ENCODE data around the gene CFAP20DC. TPM values are rescaled to one million over a fixed set of nuclear protein-coding genes. Genes with fewer than 3 reads are reported as not detected.

Gene CFAP20DC
- total and polyA plus RNA-seq, 2 of the 8 experiments (the other 6 are each of a cell fraction or from before 2014, with no cell fraction given) = 2.2 to 2.8 TPM

- Histone ChIP-seq H2AFZ (ENCODE audit: low read length) (no peak overlapping the region), H3K23me2 (ENCODE audit: low read depth, low read length) (no peaks in the 10 kb centered on the region), H3K4me1 (replicated peaks in 1 of 4; ENCODE audit: control insufficient read depth in 3 of 4, insufficient read depth in 4 of 4, low read length in 3 of 4) (no peaks in the 10 kb centered on the region), H4K8ac (ENCODE audit: extremely low read depth, insufficient read depth, low read length) (no peak overlapping the region), H3K56ac (replicated peaks; ENCODE audit: insufficient read length, low read depth, low read length) (no peak overlapping the region), H2BK20ac (ENCODE audit: low read length) (no peak overlapping the region), H3K4me2 (ENCODE audit: insufficient read depth in 1 of 2, low read depth in 2 of 2, low read length in 2 of 2) (no peak overlapping the region), H3K36me3 (ENCODE audit: control insufficient read depth in 2 of 4, insufficient read depth in 4 of 4, low read length in 3 of 4) (no peaks in the 10 kb centered on the region), H3K27me3 (replicated peaks in 1 of 4; ENCODE audit: control insufficient read depth in 3 of 4, extremely low read depth in 1 of 4, insufficient read depth in 3 of 4, low read length in 3 of 4) (no peaks in the 10 kb centered on the region), H4K5ac (ENCODE audit: insufficient read length, low read depth, low read length) (no peak overlapping the region), H3K4ac (replicated peaks; ENCODE audit: insufficient read length, low read depth, low read length) (no peak overlapping the region), H3K9ac (replicated peaks in 1 of 4; ENCODE audit: extremely low read depth in 1 of 4, low read depth in 3 of 4, low read length in 3 of 4) (no peak overlapping the region), H3K9me3 (ENCODE audit: insufficient read depth in 2 of 2, low read depth in 1 of 2, low read length in 1 of 2) (no peaks in the 10 kb centered on the region), H2BK120ac (replicated peaks; ENCODE audit: low read depth, low read length) (no peak overlapping the region), H3K4me3 (ENCODE audit: extremely low read depth in 1 of 4, insufficient read depth in 2 of 4, low read depth in 3 of 4, low read length in 4 of 4) (no peak overlapping the region), H2BK12ac (ENCODE audit: low read depth, low read length) (no peak overlapping the region), H4K20me1 (replicated peaks in 1 of 2; ENCODE audit: control insufficient read depth in 1 of 2, insufficient read depth in 2 of 2, low read length in 2 of 2) (no peaks in the 10 kb centered on the region), H2BK5ac (ENCODE audit: low read depth, low read length) (no peak overlapping the region), H3K79me2 (ENCODE audit: control insufficient read depth in 1 of 2, insufficient read depth in 2 of 2, low read length in 2 of 2) (no peaks in the 10 kb centered on the region), H3K18ac (ENCODE audit: extremely low read depth, low read length) (no peak overlapping the region), H3K23ac (ENCODE audit: insufficient read length) (no peak overlapping the region), H3K27ac (ENCODE audit: low read depth, low read length) (no peak overlapping the region), H2AK5ac (ENCODE audit: low read depth, low read length) (no peak overlapping the region), H3K14ac (ENCODE audit: insufficient read length) (no peak overlapping the region), H3K79me1 (ENCODE audit: low read depth, low read length) (no peaks in the 10 kb centered on the region), H4K91ac (replicated peaks; ENCODE audit: insufficient read length, low read length) (no peak overlapping the region), H2BK15ac (ENCODE audit: low read length) (no peak overlapping the region)
- POLR2A ChIA-PET (ENCODE audit: partially characterized antibody) = no interaction called here
- WGBS, 2 experiments (ENCODE audit: extremely low coverage in 1 of 2, insufficient coverage in 1 of 2, insufficient read length in 1 of 2, insufficient replicate concordance in 2 of 2, low coverage in 1 of 2, low lambda C conversion rate in 2 of 2, missing lambda C conversion rate in 1 of 2) = 82% methylated on average over 2 of the region's 2 CpGs; no CpG with 5 or more reads in 1 of the 2 experiments
- DNase-seq (ENCODE audit: low read depth in 1 of 2, low spot score in 2 of 2) = no peak
- CTCF ChIA-PET (ENCODE audit: partially characterized antibody) = no interaction called here
- no peak for FAIRE-seq
- TF ChIP-seq CBX8 (IDR thresholded peaks at IDR 0.05; ENCODE audit: borderline replicate concordance, low read depth, low read length) = no peak
- no peak for TF ChIP-seq SRF (IDR thresholded peaks at IDR 0.05; ENCODE audit: low read depth, low read length)
- TF ChIP-seq EZH2 (IDR thresholded peaks at IDR 0.05; ENCODE audit: low read depth, low read length, severe bottlenecking) = no peak
- no peak for TF ChIP-seq ASH2L (IDR thresholded peaks at IDR 0.05; ENCODE audit: low read length)
- TF ChIP-seq SP4 (IDR thresholded peaks at IDR 0.05; ENCODE audit: low read length) = no peak
- TF ChIP-seq E2F6 (IDR thresholded peaks at IDR 0.05) = no peak
- no peak for TF ChIP-seq PHF8 (conservative IDR thresholded peaks at IDR 0.05; ENCODE audit: low read depth, low read length)
- TF ChIP-seq RAD21 (IDR thresholded peaks at IDR 0.05 in 1 of 2, conservative IDR thresholded peaks at IDR 0.05 in 1 of 2; ENCODE audit: low read depth in 2 of 2, low read length in 2 of 2) = no peak
- no peak for TF ChIP-seq ATF2 (IDR thresholded peaks at IDR 0.05; ENCODE audit: low read length)
- no peak for TF ChIP-seq SIN3A (conservative IDR thresholded peaks at IDR 0.05 in 1 of 2, IDR thresholded peaks at IDR 0.05 in 1 of 2; ENCODE audit: low read depth in 1 of 2, low read length in 2 of 2)
- no peak for TF ChIP-seq MAX (IDR thresholded peaks at IDR 0.05)
Observed at GRCh38 chr3:58874795-58875194, 175.0 kb downstream of the CFAP20DC start.

Measured in H1 (cell line).